GM19328 (cell line): Measurements from ENCODE around the gene CCDC61.

Experiments used
- ATAC-seq: cut with Tn5 transposase; IDR thresholded peaks from one replicate; pipeline ENCODE4 v1.9.1; 2021; ENCODE audit warnings: mild to moderate bottlenecking, moderate library complexity; ENCODE audit not compliant: unreplicated experiment

The CCDC61 gene

GRCh38 chr19:46015687-46016425 is 20.6 kb downstream of the CCDC61 start:
- no peak for ATAC-seq

GRCh38 chr19:46016426-46017094 is 21.3 kb downstream of the CCDC61 start:
- no peak for ATAC-seq

GRCh38 chr19:46017095-46017429 is 21.8 kb downstream of the CCDC61 start:
- no peak for ATAC-seq

- no peak for ATAC-seq
Observed at GRCh38 chr19:46017874-46018675, 22.8 kb downstream of the CCDC61 start.

GRCh38 chr19:46018729-46019251 is 23.5 kb downstream of the CCDC61 start:
- no peak for ATAC-seq

- no peak for ATAC-seq
Observed at GRCh38 chr19:46019270-46019669, 24.0 kb downstream of the CCDC61 start.

- ATAC-seq, result no peak
Observed at GRCh38 chr19:46020819-46021125, 25.5 kb downstream of the CCDC61 start.

GRCh38 chr19:46021531-46022041 is 26.3 kb downstream of the CCDC61 start:
- no peak for ATAC-seq

- no peak for ATAC-seq
Observed at GRCh38 chr19:46022061-46022430, 26.8 kb downstream of the CCDC61 start.

GRCh38 chr19:46022431-46023310 is 27.4 kb downstream of the CCDC61 start, which contains the start of gene PGLYRP1:
Gene PGLYRP1 (minus strand): TSS chr19:46023053. CDS start chr19:46023021, 32 bp downstream.
- ATAC-seq, result no peak

GRCh38 chr19:46023311-46023779 is 28.1 kb downstream of the CCDC61 start:
- ATAC-seq, result no peak

- ATAC-seq, result no peak
Observed at GRCh38 chr19:46025835-46026234, 30.6 kb downstream of the CCDC61 start.

GRCh38 chr19:46030812-46031550 is 35.7 kb downstream of the CCDC61 start:
- ATAC-seq, result no peak

GRCh38 chr19:46031781-46032596 is 36.7 kb downstream of the CCDC61 start:
- ATAC-seq, result no peak

GRCh38 chr19:46032597-46033025 is 37.3 kb downstream of the CCDC61 start:
- no peak for ATAC-seq

- no peak for ATAC-seq
Observed at GRCh38 chr19:46033401-46033800, 38.1 kb downstream of the CCDC61 start.

GRCh38 chr19:46035546-46035945 is 40.3 kb downstream of the CCDC61 start:
- ATAC-seq, result no peak

GRCh38 chr19:46035986-46036743 is 40.9 kb downstream of the CCDC61 start:
- ATAC-seq, result no peak
